ENCODE measurements around the gene ESM1. TPM values are rescaled to one million over a fixed set of nuclear protein-coding genes. Genes with fewer than 3 reads are reported as not detected.

The ESM1 gene
- total RNA-seq (2022; extraction: Qiagen RNA extraction; ENCODE audit: low read depth): not detected in 5 replicates

DNA sequence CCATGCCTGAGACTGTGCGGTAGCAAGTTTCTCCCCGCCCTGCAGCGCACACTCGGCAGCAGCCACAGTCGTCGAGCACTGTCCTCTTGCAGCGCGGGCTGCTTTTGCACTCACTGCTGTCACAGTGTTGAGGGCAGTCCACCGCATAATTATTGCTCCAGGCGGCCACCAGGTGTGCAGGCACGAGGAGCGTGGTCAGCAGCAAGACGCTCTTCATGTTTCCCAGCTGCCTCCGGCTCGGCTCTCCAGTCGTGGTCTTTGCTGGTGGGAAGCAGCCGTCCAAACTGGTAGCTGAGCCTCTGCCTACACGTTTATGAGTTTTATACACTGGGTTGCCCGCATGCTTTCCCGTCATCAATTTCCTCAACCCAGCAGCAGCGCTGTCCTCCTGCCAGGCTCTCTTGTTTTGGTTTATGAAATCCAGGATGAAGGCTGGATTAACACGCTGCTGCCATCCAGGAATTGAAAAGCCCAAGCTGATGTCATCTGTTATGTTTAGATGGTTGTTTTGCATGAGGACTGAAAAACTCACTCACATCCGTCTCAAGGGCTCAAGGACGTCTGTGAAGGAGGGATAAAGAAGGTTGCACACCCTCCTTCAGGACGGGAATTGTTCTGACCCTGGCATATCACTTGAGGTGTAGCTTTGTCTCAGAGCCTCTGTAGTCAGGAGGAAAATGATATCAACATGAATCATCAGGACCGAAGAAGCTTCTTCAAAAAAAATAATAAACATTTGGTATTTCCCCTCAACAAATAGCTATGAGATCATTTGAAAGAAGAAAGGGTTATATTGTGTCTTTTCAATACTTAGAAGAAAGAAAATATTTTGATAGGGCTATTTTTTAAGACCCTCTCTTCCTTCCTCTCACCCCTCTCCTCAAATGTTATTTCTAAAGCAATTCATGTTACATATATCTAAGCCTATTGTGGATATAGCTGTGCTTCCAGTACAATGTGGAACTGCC lies at the start of gene ESM1:
TSS of gene ESM1 (minus strand) at position 293 of the 968 bp plus-strand sequence. CDS start at position 217, 76 bp downstream.

Other genes starting within 250 kb of the ESM1 start
- not detected in 5 replicates for gene GZMK, start 38.7 kb upstream of the ESM1 start, total RNA-seq (2022; extraction: Qiagen RNA extraction; ENCODE audit: low read depth)
- not detected in 5 replicates for gene GZMA, start 117.1 kb upstream of the ESM1 start, total RNA-seq (2022; extraction: Qiagen RNA extraction; ENCODE audit: low read depth)
- gene GPX8, start 174.6 kb upstream of the ESM1 start, total RNA-seq (2022; extraction: Qiagen RNA extraction; ENCODE audit: low read depth): 27.0 to 41.5 TPM (median 36.1 TPM) in 5 replicates
- gene CDC20B, start 187.6 kb upstream of the ESM1 start, total RNA-seq (2022; extraction: Qiagen RNA extraction; ENCODE audit: low read depth): 0.07 to 0.13 TPM (median 0.08 TPM) in 3 of 5 replicates, not detected in the others
- 1.4 to 2.4 TPM (median 1.9 TPM) in 5 replicates for gene MCIDAS, start 241.7 kb upstream of the ESM1 start, total RNA-seq (2022; extraction: Qiagen RNA extraction; ENCODE audit: low read depth)
- gene CCNO, start 248.0 kb upstream of the ESM1 start, total RNA-seq (2022; extraction: Qiagen RNA extraction; ENCODE audit: low read depth): 4.7 to 9.1 TPM (median 7.5 TPM) in 5 replicates

Data from A549 treated with ZK216348 at 1 μM for 4 hours (cell line).